Measurements from ENCODE around the gene SMIM36. TPM values are rescaled to one million over a fixed set of nuclear protein-coding genes. Genes with fewer than 3 reads are reported as not detected.
"Not testable (repeated sequence)": the region's sequence is repeated elsewhere in the genome, so short reads cannot be mapped to it uniquely, and the experiment has no call there.

SMIM36 gene
- total RNA-seq, 2 experiments from 2014 or later = not detected

DNA sequence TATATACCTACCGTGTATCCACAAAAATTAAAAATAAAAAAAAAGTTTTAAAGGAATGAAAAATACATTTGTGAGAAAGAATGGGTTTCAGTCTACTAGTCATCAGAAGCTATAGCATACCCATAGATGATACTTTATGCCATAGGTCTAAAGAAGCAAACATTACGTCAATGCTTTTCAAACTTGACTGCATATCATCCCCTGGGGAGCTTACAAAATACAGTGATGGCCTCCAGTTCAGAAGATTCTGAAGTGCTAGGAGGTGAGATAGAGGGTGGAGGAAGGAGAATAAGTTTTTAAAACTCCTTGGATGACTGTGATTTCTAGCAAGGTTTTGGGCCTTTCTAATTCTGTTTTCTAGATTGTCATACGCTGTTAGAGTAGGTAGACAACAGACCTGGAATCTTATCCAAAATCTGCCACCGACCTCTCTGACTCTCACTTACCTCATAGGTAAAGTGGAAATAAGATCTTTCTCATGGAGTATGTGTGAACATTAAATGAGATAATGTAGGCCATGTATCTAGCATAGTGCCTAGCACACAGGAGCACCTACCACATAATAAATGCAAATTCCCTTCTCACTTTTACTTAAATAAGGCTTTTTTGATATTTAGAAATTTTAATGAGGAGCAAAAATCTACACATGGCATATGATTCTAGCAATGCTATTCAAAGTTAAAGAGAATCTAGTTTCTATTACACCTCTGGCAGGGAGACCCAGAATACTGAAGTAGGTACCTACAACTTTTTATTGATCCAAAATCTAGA lies 102.0 kb downstream of the SMIM36 start:
- H3K36me3 Mint-ChIP-seq (ENCODE audit: low read depth) = peaks cover 59% of the 10 kb centered on the region

DNA sequence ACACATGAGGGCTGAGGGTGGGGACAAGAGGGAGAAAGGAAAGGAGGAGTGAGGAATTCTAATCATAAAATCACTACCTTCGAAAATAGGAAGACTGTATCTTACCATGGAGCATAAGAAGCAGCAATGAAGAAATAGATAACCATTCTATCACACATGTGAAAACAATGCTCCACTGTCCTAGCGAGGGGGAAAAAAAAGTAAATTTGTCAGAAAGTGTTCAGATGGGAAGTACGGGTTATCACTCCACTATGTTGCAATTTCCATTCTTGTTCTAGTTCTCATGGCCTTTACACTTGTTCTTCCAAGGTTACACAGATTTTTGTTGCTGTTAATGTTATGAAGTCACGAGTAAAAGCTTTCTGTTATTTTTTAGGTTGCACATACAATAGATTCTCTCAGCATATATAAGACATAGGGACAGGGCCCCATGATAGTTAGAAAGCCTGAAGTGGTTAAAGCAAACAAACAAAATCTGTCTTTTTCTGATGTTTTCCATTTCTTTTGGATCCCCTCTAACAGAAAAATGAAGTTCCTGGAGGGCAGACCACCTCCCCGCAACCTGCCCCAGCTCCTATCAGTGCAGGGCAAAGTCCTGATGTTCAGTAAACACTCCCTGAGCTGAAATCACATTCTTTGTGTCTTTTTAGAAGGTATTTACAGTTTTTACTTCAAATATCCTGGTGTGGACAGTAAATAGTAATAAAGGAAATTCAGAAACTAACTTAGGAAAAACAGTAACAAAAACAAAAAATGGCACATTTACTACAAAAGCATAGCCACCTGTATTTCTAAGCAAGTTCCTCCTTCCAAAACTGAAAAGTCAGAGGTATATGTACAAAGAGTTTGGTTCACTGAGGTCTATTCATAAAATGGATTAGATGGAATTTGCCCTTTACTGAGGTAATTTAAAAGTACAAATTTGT lies 103.3 kb downstream of the SMIM36 start:
- CTCF ChIA-PET = interaction anchor here (2.0 kb wide), 1 partner anchor 10 kb away, joined by 8 read pairs; no protein-coding TSS in a partner anchor
- Mint-ChIP-seq H3K36me3 (ENCODE audit: low read depth) (peaks cover 54% of the 10 kb centered on the region), H3K4me1 (no peaks in the 10 kb centered on the region), H3K27ac (no peak overlapping the region), H3K27me3 (no peaks in the 10 kb centered on the region), H3K9me3 (no peaks in the 10 kb centered on the region), H3K4me3 (no peak overlapping the region)
- no peak for DNase-seq
- POLR2A ChIA-PET = no interaction called here

More for the DNA sequence above, 102.0 kb downstream of the SMIM36 start:
- peaks cover 7% of the 10 kb centered on the region for H3K4me1 Mint-ChIP-seq
- no peak overlapping the region for H3K4me3 Mint-ChIP-seq
- POLR2A ChIA-PET = no interaction called here
- no peak for DNase-seq
- H3K27me3 Mint-ChIP-seq = no peaks in the 10 kb centered on the region
- CTCF ChIA-PET = no interaction called here
- no peaks in the 10 kb centered on the region for H3K9me3 Mint-ChIP-seq
- no peak overlapping the region for H3K27ac Mint-ChIP-seq

DNA sequence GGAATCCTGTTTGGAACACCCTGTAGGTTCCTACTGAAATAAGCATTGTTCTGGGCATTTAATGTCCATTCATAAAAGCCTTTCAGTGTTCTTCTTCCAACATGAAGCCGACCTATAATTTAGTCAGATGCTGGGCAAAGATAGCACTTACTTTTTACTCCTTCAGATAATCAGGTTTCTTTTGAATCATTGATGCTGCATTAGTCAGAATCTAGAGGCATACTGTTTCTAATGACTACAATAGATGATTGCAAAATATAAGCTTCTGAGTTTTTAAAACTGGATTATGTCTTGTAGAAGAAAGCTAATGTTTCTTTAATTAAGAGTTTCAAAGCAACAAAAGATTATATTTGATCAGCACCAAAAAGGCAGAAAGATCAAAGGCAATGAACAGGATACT lies 105.7 kb downstream of the SMIM36 start:
- Mint-ChIP-seq H3K27ac (no peak overlapping the region), H3K4me1 (no peaks in the 10 kb centered on the region), H3K4me3 (no peak overlapping the region), H3K27me3 (no peaks in the 10 kb centered on the region), H3K9me3 (no peaks in the 10 kb centered on the region), H3K36me3 (ENCODE audit: low read depth) (peaks cover 50% of the 10 kb centered on the region)
- no peak for DNase-seq
- CTCF ChIA-PET = interaction anchor here (0.9 to 2.0 kb wide), 3 partner anchors 12 to 25 kb away, joined by 3 to 8 read pairs (median 3); no protein-coding TSS in a partner anchor
- POLR2A ChIA-PET = no interaction called here

GRCh38 chr17:55404197-55404596 lies 107.1 kb downstream of the SMIM36 start:
- POLR2A ChIA-PET, H3K27ac Mint-ChIP-seq, H3K4me1 Mint-ChIP-seq, DNase-seq, H3K27me3 Mint-ChIP-seq, H3K4me3 Mint-ChIP-seq, H3K9me3 Mint-ChIP-seq: not testable (repeated sequence)
- CTCF ChIA-PET = interaction anchor here (1.1 kb wide), 1 partner anchor 9 kb away, joined by 3 read pairs; no protein-coding TSS in a partner anchor
- H3K36me3 Mint-ChIP-seq (ENCODE audit: low read depth) = peaks cover 53% of the 10 kb centered on the region

DNA sequence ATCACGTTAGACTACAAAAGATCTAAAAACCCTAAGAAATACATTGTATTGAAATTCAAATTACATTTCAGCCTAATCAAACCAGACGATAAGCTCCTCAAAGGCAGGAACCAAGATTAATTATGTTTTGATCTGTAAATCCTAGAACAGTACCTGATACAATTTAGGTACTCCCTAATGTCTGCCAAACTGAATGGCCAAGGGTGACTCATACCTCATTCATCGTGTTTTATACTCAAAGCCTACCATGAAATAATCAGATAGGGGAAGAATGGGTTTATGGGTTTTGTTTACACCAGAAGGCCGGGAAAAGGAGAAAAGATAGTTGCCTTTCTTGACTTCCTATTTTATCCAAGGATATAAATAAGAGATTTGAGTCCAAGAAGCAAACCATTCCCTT lies 108.9 kb downstream of the SMIM36 start:
- CTCF ChIA-PET = interaction anchor here (1.4 kb wide), 1 partner anchor 45 kb away, joined by 3 read pairs; no protein-coding TSS in a partner anchor
- Mint-ChIP-seq H3K36me3 (ENCODE audit: low read depth) (peaks cover 56% of the 10 kb centered on the region), H3K27ac (no peak overlapping the region), H3K4me1 (no peaks in the 10 kb centered on the region), H3K4me3 (no peak overlapping the region), H3K9me3 (no peaks in the 10 kb centered on the region), H3K27me3 (no peaks in the 10 kb centered on the region)
- POLR2A ChIA-PET = no interaction called here
- DNase-seq = no peak

Other genes with a start within 250 kb of the SMIM36 start
- under 1 TPM; 0.30 to 0.65 TPM for gene HLF, start 246.5 kb downstream of the SMIM36 start, total RNA-seq
- 10 to 100 TPM; 28.9 to 34.0 TPM for gene MMD, start 89.6 kb downstream of the SMIM36 start, total RNA-seq
- not detected for gene TMEM100, start 211.4 kb upstream of the SMIM36 start, total RNA-seq
- gene PCTP, start 239.6 kb upstream of the SMIM36 start, total RNA-seq = 1 to 10 TPM; 6.5 TPM

Data from activated CD4-positive, alpha-beta T cell treated with anti-CD3 and anti-CD28 coated beads, Interleukin-2, amount 10 ng/mL, durations not matched to agents 7 days and 5 days (primary cell).